GM13976 (cell line): Measurements from ENCODE around the gene FHOD3.

Experiments used
- DNase-seq: peaks from one replicate; pipeline ENCODE4 v3.0.0; 2012; ENCODE audit warnings: low spot score
- in situ Hi-C: fragments of 300-500 bp; cut with MboI; formaldehyde crosslinking; loops from one replicate; pipeline ENCODE4 v1.12.0; 2022; ENCODE audit warnings: low sequenced_read_pairs, mixed read lengths, inconsistent platforms; ENCODE audit not compliant: unreplicated experiment
- TF ChIP-seq, protein P1 (sequence below): IDR thresholded peaks from 2 replicates; pipeline ENCODE4 v1.5.1; 2012; ENCODE audit warnings: borderline replicate concordance, mild to moderate bottlenecking; ENCODE audit not compliant: insufficient read depth; ENCODE audit errors: extremely low read depth, missing control alignments, control extremely low read depth

Gene FHOD3

DNA sequence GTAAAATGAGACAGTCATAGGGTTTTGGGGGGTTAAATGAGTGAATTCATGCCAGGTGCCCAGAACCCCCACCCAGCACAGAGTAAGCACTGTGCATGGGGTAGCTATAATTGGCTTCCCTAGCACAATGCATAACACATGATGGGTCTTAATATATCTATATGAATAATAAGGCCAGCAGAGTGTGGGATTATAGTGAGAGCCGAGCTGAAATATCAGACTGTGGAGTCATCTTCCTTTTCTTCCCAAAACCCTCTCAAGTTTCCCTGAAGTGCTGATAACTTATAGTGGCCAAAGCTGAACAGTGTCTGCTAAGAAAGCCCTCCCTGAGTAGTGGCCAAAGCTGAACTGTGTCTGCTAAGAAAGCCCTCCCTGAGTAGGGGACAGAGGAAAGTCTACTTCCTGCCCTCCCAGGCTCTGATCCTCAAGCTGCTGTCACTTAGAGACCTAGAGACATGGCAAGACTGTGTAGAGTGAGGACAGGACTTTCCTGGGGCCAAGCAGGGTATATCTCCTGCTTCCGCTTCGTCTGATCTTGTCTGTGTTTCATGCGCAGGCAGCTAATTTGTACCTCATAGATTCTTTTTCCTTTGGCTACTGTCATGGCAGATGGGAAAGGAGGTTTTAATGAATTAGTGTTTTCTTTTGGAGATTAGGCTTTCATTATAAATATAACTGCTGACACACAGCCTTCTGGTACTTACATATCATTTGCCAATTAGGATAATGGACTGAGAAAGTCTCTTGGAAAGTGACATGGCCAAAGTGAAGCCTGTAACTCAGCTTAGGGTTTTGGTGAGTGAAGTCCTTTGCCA lies 94.9 kb downstream of the FHOD3 start:
- in situ Hi-C loops: no loop called here
- DNase-seq: no peak
- TF ChIP-seq, protein P1, sequence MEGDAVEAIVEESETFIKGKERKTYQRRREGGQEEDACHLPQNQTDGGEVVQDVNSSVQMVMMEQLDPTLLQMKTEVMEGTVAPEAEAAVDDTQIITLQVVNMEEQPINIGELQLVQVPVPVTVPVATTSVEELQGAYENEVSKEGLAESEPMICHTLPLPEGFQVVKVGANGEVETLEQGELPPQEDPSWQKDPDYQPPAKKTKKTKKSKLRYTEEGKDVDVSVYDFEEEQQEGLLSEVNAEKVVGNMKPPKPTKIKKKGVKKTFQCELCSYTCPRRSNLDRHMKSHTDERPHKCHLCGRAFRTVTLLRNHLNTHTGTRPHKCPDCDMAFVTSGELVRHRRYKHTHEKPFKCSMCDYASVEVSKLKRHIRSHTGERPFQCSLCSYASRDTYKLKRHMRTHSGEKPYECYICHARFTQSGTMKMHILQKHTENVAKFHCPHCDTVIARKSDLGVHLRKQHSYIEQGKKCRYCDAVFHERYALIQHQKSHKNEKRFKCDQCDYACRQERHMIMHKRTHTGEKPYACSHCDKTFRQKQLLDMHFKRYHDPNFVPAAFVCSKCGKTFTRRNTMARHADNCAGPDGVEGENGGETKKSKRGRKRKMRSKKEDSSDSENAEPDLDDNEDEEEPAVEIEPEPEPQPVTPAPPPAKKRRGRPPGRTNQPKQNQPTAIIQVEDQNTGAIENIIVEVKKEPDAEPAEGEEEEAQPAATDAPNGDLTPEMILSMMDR: no peak

DNA sequence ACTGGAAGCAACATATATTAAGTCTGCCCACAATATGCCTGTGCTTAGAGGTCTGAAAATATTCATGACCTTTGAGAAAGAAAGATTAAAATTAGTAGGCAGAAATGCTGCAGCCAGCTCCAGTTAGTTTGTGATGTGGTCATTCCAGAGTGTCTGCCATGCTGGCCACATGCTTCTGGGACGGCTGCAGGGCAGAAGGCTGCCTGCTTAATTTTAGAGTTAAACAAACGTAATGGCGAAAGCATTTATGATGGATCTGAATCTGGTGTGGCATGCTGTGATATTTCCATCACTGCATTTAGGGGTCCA lies 95.4 kb downstream of the FHOD3 start:
- in situ Hi-C loops: no loop called here
- DNase-seq: no peak
- TF ChIP-seq, protein P1: no peak

DNA sequence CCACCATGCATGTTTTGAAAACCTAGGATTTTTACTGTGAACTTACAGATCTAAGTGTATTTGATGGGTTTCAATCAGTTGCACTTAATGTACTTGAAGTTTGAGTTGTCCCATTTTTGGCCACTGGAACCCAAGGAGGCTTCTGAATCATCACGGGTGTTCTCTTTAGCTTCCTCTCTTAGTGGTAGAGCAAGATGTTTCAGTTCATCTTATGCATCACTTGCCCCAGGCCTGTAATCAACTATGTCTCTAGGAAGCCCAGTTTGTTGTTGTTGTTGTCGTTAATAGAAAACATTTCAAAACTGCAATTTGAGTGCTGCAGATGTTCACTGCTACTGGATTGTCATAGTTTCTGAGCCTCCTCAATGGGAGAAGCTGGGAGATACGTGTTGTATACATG lies 97.0 kb downstream of the FHOD3 start:
- in situ Hi-C loops: no loop called here
- no peak for DNase-seq
- TF ChIP-seq, protein P1: no peak

DNA sequence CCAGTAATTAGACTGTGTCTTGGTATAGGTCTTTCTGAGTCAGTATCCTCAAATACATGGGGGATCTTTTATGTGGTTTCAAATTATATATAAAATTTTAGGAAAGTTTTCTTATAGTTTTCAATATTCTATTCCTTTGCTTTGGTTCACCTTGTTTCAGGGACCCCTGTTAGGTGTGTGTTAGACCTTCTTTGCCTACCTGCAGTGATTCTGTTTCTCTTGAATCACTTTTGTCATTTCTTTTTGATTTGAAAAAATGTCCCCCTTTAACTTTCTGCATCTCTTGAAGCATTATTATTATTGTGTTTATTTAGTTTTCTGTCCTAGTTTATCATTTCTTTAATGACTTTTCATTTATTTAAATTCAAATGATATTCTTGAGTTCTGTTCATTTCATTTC lies 98.7 kb downstream of the FHOD3 start:
- no peak for DNase-seq
- TF ChIP-seq, protein P1: no peak
- in situ Hi-C loops: no loop called here

DNA sequence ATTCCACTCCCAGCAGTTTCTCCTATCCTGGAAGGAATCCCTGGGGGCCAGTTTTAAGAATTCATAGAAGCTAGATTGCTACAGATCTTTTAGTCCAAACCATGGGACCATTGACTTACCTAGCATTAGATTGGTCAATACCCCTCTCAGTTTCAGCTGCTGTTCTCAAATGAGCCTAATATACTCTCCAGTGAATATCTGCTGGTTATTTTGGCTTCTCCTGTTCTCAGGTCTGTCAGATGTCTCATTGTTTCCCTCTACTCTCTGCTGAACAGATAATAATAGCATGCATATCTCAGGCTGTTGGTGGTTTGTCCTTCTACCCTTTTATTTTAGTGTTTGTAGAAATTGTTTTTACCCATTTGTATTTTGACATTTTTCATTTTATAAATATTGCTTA lies 99.5 kb downstream of the FHOD3 start:
- TF ChIP-seq, protein P1: no peak
- DNase-seq: no peak
- in situ Hi-C loops: no loop called here

DNA sequence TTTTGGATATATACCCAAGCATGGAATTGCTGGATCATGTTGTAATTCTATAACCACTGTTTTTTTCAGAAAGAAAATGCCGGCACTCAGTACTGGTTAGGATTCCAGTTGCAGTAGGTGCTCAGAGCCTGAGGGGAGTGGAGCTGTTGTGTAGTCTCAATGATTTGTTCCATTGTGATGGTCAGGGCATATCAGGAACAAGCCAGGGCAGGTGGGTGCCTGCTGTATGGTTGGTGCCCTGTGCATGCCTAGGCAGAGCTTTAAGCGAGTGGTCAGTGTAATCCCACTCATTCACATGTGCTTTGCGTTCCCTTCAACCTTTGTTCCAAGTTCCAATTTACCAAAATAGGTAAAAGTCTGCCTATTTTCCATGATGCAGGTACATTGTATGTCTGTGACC lies 100.9 kb downstream of the FHOD3 start:
- TF ChIP-seq, protein P1: no peak
- in situ Hi-C loops: no loop called here
- DNase-seq: no peak
